H1 (cell line): Measurements from ENCODE around the gene TPSAB1. TPM values are rescaled to one million over a fixed set of nuclear protein-coding genes. Genes with fewer than 3 reads are reported as not detected.
"Not testable (repeated sequence)": the region's sequence is repeated elsewhere in the genome, so short reads cannot be mapped to it uniquely, and the experiment has no call there.

ENCODE experiments used
- CTCF ChIA-PET: fragments of 300-600 bp; sonication (Branson Sonifier 250); formaldehyde crosslinking; loops from one replicate; lab custom pipeline; 2021; ENCODE audit not compliant: partially characterized antibody; lab: Charles Lee
- POLR2A ChIA-PET: fragments of 300-600 bp; sonication (Branson Sonifier 250); formaldehyde crosslinking; loops from one replicate; lab custom pipeline; 2021; ENCODE audit warnings: inconsistent platforms; ENCODE audit not compliant: partially characterized antibody; lab: Charles Lee
- DNase-seq, 2 experiments: peaks; one replicate each; pipeline versions ENCODE4 v3.0.0 to v3.0.0-alpha.2; 2010 to 2022; ENCODE audit warnings: low spot score in 2 of 2, low read depth in 1 of 2, mixed read lengths in 1 of 2
- FAIRE-seq: peaks from 2 replicates; lab custom pipeline; 2011; peaks lifted over from hg19 to GRCh38; lab: Jason Lieb, UNC
- H2AFZ ChIP-seq: 2 replicates; pipeline ENCODE4 v1.8.1; 2012; ENCODE audit warnings: low read length, inconsistent platforms
- H2AK5ac ChIP-seq: 2 replicates; pipeline ENCODE4 v1.6.1; 2013; ENCODE audit warnings: low read depth, low read length
- H2BK120ac ChIP-seq: replicated peaks from 2 replicates; pipeline ENCODE3; 2013; ENCODE audit warnings: low read depth, low read length, inconsistent platforms
- H2BK12ac ChIP-seq: 2 replicates; pipeline ENCODE4 v1.6.1; 2013; ENCODE audit warnings: low read depth, low read length
- H2BK15ac ChIP-seq: 2 replicates; pipeline ENCODE4 v1.6.1; 2013; ENCODE audit warnings: low read length
- H2BK20ac ChIP-seq: 2 replicates; pipeline ENCODE4 v1.6.1; 2013; ENCODE audit warnings: low read length
- H2BK5ac ChIP-seq: 2 replicates; pipeline ENCODE4 v1.6.1; 2013; ENCODE audit warnings: low read depth, low read length
- H3K14ac ChIP-seq: 2 replicates; pipeline ENCODE4 v1.6.1; 2013; ENCODE audit warnings: inconsistent platforms; ENCODE audit not compliant: insufficient read length
- H3K18ac ChIP-seq: 2 replicates; pipeline ENCODE4 v1.6.1; 2013; ENCODE audit warnings: low read length; ENCODE audit errors: extremely low read depth
- H3K23ac ChIP-seq: 2 replicates; pipeline ENCODE4 v1.6.1; 2013; ENCODE audit warnings: inconsistent platforms; ENCODE audit not compliant: insufficient read length
- H3K23me2 ChIP-seq: 2 replicates; pipeline ENCODE4 v1.6.1; 2013; ENCODE audit warnings: low read depth, low read length
- H3K27ac ChIP-seq: 2 replicates; pipeline ENCODE4 v1.6.1; 2011; ENCODE audit warnings: low read depth, low read length, inconsistent platforms
- H3K27me3 ChIP-seq, 4 experiments: replicated peaks in 1 of 4; 1 replicate in 1 of 4; 2 replicates in 3 of 4; pipeline versions ENCODE4 v1.6.1 to v1.8.1; 2011 to 2013; ENCODE audit warnings: low read length in 3 of 4, mild to moderate bottlenecking in 3 of 4, inconsistent platforms in 2 of 4, mixed read lengths in 2 of 4, moderate library complexity in 1 of 4; ENCODE audit not compliant: control insufficient read depth in 3 of 4, insufficient read depth in 3 of 4; ENCODE audit errors: extremely low read depth in 1 of 4
- H3K36me3 ChIP-seq, 4 experiments: 2 replicates each; pipeline versions ENCODE4 v1.6.1 to v1.8.1; 2011 to 2013; ENCODE audit warnings: mild to moderate bottlenecking in 4 of 4, low read length in 3 of 4, moderate library complexity in 2 of 4, control low read depth in 1 of 4, inconsistent platforms in 1 of 4; ENCODE audit not compliant: insufficient read depth in 4 of 4, control insufficient read depth in 2 of 4
- H3K4ac ChIP-seq: replicated peaks from 2 replicates; pipeline ENCODE3; 2013; ENCODE audit warnings: low read length, low read depth, mixed read lengths, inconsistent platforms; ENCODE audit not compliant: insufficient read length
- H3K4me1 ChIP-seq, 4 experiments: replicated peaks in 1 of 4; 1 replicate in 1 of 4; 2 replicates in 3 of 4; pipeline versions ENCODE4 v1.6.1 to v1.8.1; 2011 to 2013; ENCODE audit warnings: low read length in 3 of 4, inconsistent platforms in 2 of 4, mixed read lengths in 1 of 4; ENCODE audit not compliant: insufficient read depth in 4 of 4, control insufficient read depth in 3 of 4
- H3K4me2 ChIP-seq, 2 experiments: 2 replicates each; pipeline versions ENCODE4 v1.6.1 to v1.8.1; 2011 to 2013; ENCODE audit warnings: low read depth in 2 of 2, low read length in 2 of 2, control low read depth in 1 of 2, inconsistent platforms in 1 of 2, mild to moderate bottlenecking in 1 of 2; ENCODE audit not compliant: insufficient read depth in 1 of 2
- H3K4me3 ChIP-seq, 4 experiments: fragments of 200-600, 300-600 bp in 1 of 4; sonication (generic), shearing (Covaris generic), sonication (Bioruptor Twin) in 1 of 4; 2 replicates each; pipeline versions ENCODE4 v1.5.1 to v1.8.1; 2011 to 2016; ENCODE audit warnings: low read length in 4 of 4, low read depth in 3 of 4, control low read depth in 2 of 4, inconsistent platforms in 2 of 4, mild to moderate bottlenecking in 2 of 4, mixed read lengths in 1 of 4, moderate library complexity in 1 of 4; ENCODE audit not compliant: insufficient read depth in 2 of 4; ENCODE audit errors: extremely low read depth in 1 of 4
- H3K56ac ChIP-seq: replicated peaks from 2 replicates; pipeline ENCODE3; 2013; ENCODE audit warnings: low read depth, mild to moderate bottlenecking, mixed read lengths, low read length, inconsistent platforms; ENCODE audit not compliant: insufficient read length
- H3K79me1 ChIP-seq: 2 replicates; pipeline ENCODE4 v1.6.1; 2013; ENCODE audit warnings: low read depth, low read length, control low read depth
- H3K79me2 ChIP-seq, 2 experiments: 2 replicates each; pipeline versions ENCODE4 v1.6.1 to v1.8.1; 2012 to 2013; ENCODE audit warnings: low read length in 2 of 2, mild to moderate bottlenecking in 2 of 2, inconsistent platforms in 1 of 2; ENCODE audit not compliant: insufficient read depth in 2 of 2, control insufficient read depth in 1 of 2
- H3K9ac ChIP-seq, 4 experiments: replicated peaks in 1 of 4; 1 replicate in 1 of 4; 2 replicates in 3 of 4; pipeline versions ENCODE4 v1.6.1 to v1.8.1; 2011 to 2013; ENCODE audit warnings: low read depth in 3 of 4, low read length in 3 of 4, control low read depth in 2 of 4, mild to moderate bottlenecking in 2 of 4, moderate library complexity in 2 of 4, inconsistent platforms in 1 of 4; ENCODE audit errors: extremely low read depth in 1 of 4
- H3K9me3 ChIP-seq, 2 experiments: 2 replicates each; pipeline versions ENCODE4 v1.6.1 to v1.8.1; 2012 to 2013; ENCODE audit warnings: mild to moderate bottlenecking in 2 of 2, moderate library complexity in 2 of 2, control low read depth in 1 of 2, inconsistent platforms in 1 of 2, low read depth in 1 of 2, low read length in 1 of 2, mixed read lengths in 1 of 2; ENCODE audit not compliant: insufficient read depth in 2 of 2
- H4K20me1 ChIP-seq, 2 experiments: replicated peaks in 1 of 2; 2 replicates each; pipeline versions ENCODE3 to v1.8.1; 2011 to 2013; ENCODE audit warnings: inconsistent platforms in 2 of 2, low read length in 2 of 2, mild to moderate bottlenecking in 1 of 2; ENCODE audit not compliant: insufficient read depth in 2 of 2, control insufficient read depth in 1 of 2
- H4K5ac ChIP-seq: 2 replicates; pipeline ENCODE4 v1.6.1; 2013; ENCODE audit warnings: low read length, low read depth, mixed read lengths, inconsistent platforms; ENCODE audit not compliant: insufficient read length
- H4K8ac ChIP-seq: 2 replicates; pipeline ENCODE4 v1.8.0; 2013; ENCODE audit warnings: mild to moderate bottlenecking, moderate library complexity, low read length, inconsistent platforms; ENCODE audit not compliant: insufficient read depth; ENCODE audit errors: extremely low read depth
- H4K91ac ChIP-seq: replicated peaks from 2 replicates; pipeline ENCODE3; 2013; ENCODE audit warnings: low read length, mixed read lengths, inconsistent platforms; ENCODE audit not compliant: insufficient read length
- WGBS, 2 experiments: shearing (Covaris generic) in 1 of 2; methylation state at CpG; one replicate each; pipeline versions ENCODE4 v1.1.6 to v1.1.7; 2013 to 2015; ENCODE audit warnings: low lambda C conversion rate in 2 of 2, mixed read lengths in 2 of 2, inconsistent platforms in 1 of 2, low coverage in 1 of 2, missing lambda C conversion rate in 1 of 2; ENCODE audit not compliant: insufficient replicate concordance in 2 of 2, insufficient coverage in 1 of 2, insufficient read length in 1 of 2; ENCODE audit errors: extremely low coverage in 1 of 2, missing lambda C conversion rate in 1 of 2; 5-methylcytosine and 5-hydroxymethylcytosine counted together
- polyA plus RNA-seq, 7 experiments: library from polyadenylated mRNA; depleted of rRNA in 3 of 7; stranded (reverse) in 5 of 7; unstranded in 2 of 7; fragments of >200 nt in 5 of 7; fragments of 200-250 nt in 2 of 7; gene quantifications; 1 replicate in 5 of 7; 2 replicates in 1 of 7; 4 replicates in 1 of 7; pipeline versions ENCODE4 v1.2.1 to v1.2.3, GENCODE V29; 2011 to 2013; ENCODE audit warnings: missing spikeins in 2 of 7, mixed read lengths in 2 of 7
- total RNA-seq: library from RNA; stranded (reverse); fragmentation: NEBNext Ultra II Directional; extraction: Animal tissue kit (Norgen Biotek cat#: 25700); gene quantifications from 2 replicates; pipeline ENCODE4 v1.2.1, GENCODE V29; 2021

The TPSAB1 gene
- total and polyA plus RNA-seq, 2 of the 8 experiments (the other 6 are each of a cell fraction or from before 2014, with no cell fraction given): 0.09 TPM; not detected in 1

GRCh38 chr16:1198671-1199346, 41.7 kb upstream of the TPSAB1 start:
- H2BK120ac ChIP-seq, H2BK12ac ChIP-seq, H2BK20ac ChIP-seq, H3K23ac ChIP-seq, POLR2A ChIA-PET, H4K8ac ChIP-seq, H3K9me3 ChIP-seq, H3K56ac ChIP-seq, H3K4me2 ChIP-seq, H2AFZ ChIP-seq, H3K27me3 ChIP-seq, CTCF ChIA-PET, H4K5ac ChIP-seq, H3K27ac ChIP-seq, H3K4ac ChIP-seq, H4K91ac ChIP-seq, H2AK5ac ChIP-seq, H3K4me1 ChIP-seq, H3K79me2 ChIP-seq, H3K79me1 ChIP-seq, H3K23me2 ChIP-seq, DNase-seq, H2BK15ac ChIP-seq, H3K18ac ChIP-seq, H3K9ac ChIP-seq, H3K14ac ChIP-seq, H3K4me3 ChIP-seq, FAIRE-seq, H2BK5ac ChIP-seq: not testable (repeated sequence)
- WGBS, 2 experiments: 89% methylated on average over 8 of the region's 44 CpGs; no CpG with 5 or more reads in 1 of the 2 experiments
- Histone ChIP-seq H4K20me1 (peaks cover 6 to 28% of the 10 kb centered on the region in 2 experiments), H3K36me3 (peaks cover 0 to 20% (median 3%) of the 10 kb centered on the region in 4 experiments; a peak in 4 of 8 replicates)
